Activated CD8-positive, alpha-beta T cell treated with anti-CD3 and anti-CD28 coated beads for 36 hours (primary cell): ENCODE measurements around the gene CSNK1D. TPM values are rescaled to one million over a fixed set of nuclear protein-coding genes. Genes with fewer than 3 reads are reported as not detected.

Source experiments
- ATAC-seq: fragments of 200-7000 bp; cut with Tn5 transposase; one replicate; pipeline ENCODE4 v1.10.0; 2021; ENCODE audit warnings: mild to moderate bottlenecking, moderate library complexity
- CTCF ChIA-PET: fragments of 350-600 bp; sonication (Branson Sonifier 250); formaldehyde crosslinking; loops from one replicate; lab custom pipeline; 2021; ENCODE audit warnings: antibody characterized with exemption; lab: Charles Lee
- POLR2A ChIA-PET: fragments of 350-600 bp; sonication (Branson Sonifier 250); formaldehyde crosslinking; loops from one replicate; lab custom pipeline; 2021; ENCODE audit warnings: antibody characterized with exemption; lab: Charles Lee
- DNase-seq: peaks from one replicate; pipeline ENCODE4 v3.0.0-alpha.2; 2020
- H3K27ac Mint-ChIP-seq: one replicate; pipeline ENCODE4 v1.8.0; 2021; ENCODE audit warnings: mild to moderate bottlenecking, mixed read lengths
- H3K27me3 Mint-ChIP-seq: one replicate; pipeline ENCODE4 v1.8.0; 2021; ENCODE audit warnings: mixed read lengths
- H3K36me3 Mint-ChIP-seq: one replicate; pipeline ENCODE4 v1.8.0; 2021; ENCODE audit warnings: low read depth, mixed read lengths
- H3K4me1 Mint-ChIP-seq: one replicate; pipeline ENCODE4 v1.8.0; 2021; ENCODE audit warnings: low read depth, mixed read lengths
- H3K4me3 Mint-ChIP-seq: one replicate; pipeline ENCODE4 v1.8.0; 2021; ENCODE audit warnings: mild to moderate bottlenecking, moderate library complexity, mixed read lengths
- H3K9me3 Mint-ChIP-seq: one replicate; pipeline ENCODE4 v1.8.0; 2021; ENCODE audit warnings: mixed read lengths
- CTCF ChIP-seq: fragments of 200-600 bp; IDR thresholded peaks from one replicate; pipeline ENCODE4 v1.8.0; 2022; ENCODE audit warnings: antibody characterized with exemption, mild to moderate bottlenecking
- intact Hi-C: fragments of 100-400 bp; cut with micrococcal nuclease; formaldehyde crosslinking; loops from one replicate; pipeline ENCODE4 v1.10.0; 2022
- total RNA-seq, 2 experiments: library from RNA; stranded (reverse); gene quantifications; one replicate each; pipeline ENCODE4 v1.2.3, GENCODE V29; 2021

Gene CSNK1D
- total RNA-seq, 2 experiments from 2014 or later: 90.6 to 97.0 TPM

- Mint-ChIP-seq H3K36me3 (peaks cover 6% of the 10 kb centered on the region), H3K27me3 (no peaks in the 10 kb centered on the region), H3K9me3 (no peaks in the 10 kb centered on the region), H3K4me3 (no peak overlapping the region), H3K27ac (no peak overlapping the region), H3K4me1 (peaks cover 3% of the 10 kb centered on the region)
- ATAC-seq: no peak
- ChIA-PET CTCF (interaction anchor here (1.0 to 1.6 kb wide), 2 partner anchors 19 kb away, joined by 4 to 5 read pairs; no protein-coding TSS in a partner anchor), POLR2A (interaction anchor here (1.3 kb wide), 2 partner anchors 9 to 13 kb away, joined by 3 to 5 read pairs; partner anchors contain the start of gene CCDC57)
- intact Hi-C loops: no loop called here
- no peak for DNase-seq
- TF ChIP-seq CTCF: no peak
These were observed 48.0 kb downstream of the CSNK1D start for GRCh38 chr17:82225368-82226029.

GRCh38 chr17:82224666-82225065 lies 48.8 kb downstream of the CSNK1D start:
- Mint-ChIP-seq H3K27ac (no peak overlapping the region), H3K27me3 (no peaks in the 10 kb centered on the region), H3K36me3 (no peaks in the 10 kb centered on the region), H3K4me1 (peaks cover 1% of the 10 kb centered on the region), H3K9me3 (no peaks in the 10 kb centered on the region), H3K4me3 (no peak overlapping the region)
- CTCF ChIA-PET: interaction anchor here (1.0 kb wide), 1 partner anchor 19 kb away, joined by 5 read pairs; no protein-coding TSS in a partner anchor
- intact Hi-C loops: no loop called here
- no peak for ATAC-seq
- no peak for DNase-seq
- TF ChIP-seq CTCF: no peak
- POLR2A ChIA-PET: no interaction called here

GRCh38 chr17:82223517-82223916 lies 50.0 kb downstream of the CSNK1D start:
- H3K4me3 Mint-ChIP-seq: no peak overlapping the region
- no peaks in the 10 kb centered on the region for H3K9me3 Mint-ChIP-seq
- no peaks in the 10 kb centered on the region for H3K27me3 Mint-ChIP-seq
- POLR2A ChIA-PET: interaction anchor here (0.7 kb wide), 1 partner anchor 187 kb away, joined by 3 read pairs; no protein-coding TSS in a partner anchor
- DNase-seq (no peak), ATAC-seq (no peak)
- peaks cover 1% of the 10 kb centered on the region for H3K4me1 Mint-ChIP-seq
- no peaks in the 10 kb centered on the region for H3K36me3 Mint-ChIP-seq
- CTCF ChIA-PET: no interaction called here
- H3K27ac Mint-ChIP-seq: no peak overlapping the region
- TF ChIP-seq CTCF: no peak
- intact Hi-C loops: no loop called here

- ATAC-seq (no peak), DNase-seq (no peak)
- Mint-ChIP-seq H3K4me3 (no peak overlapping the region), H3K27ac (no peak overlapping the region), H3K4me1 (peaks cover 1% of the 10 kb centered on the region), H3K27me3 (no peaks in the 10 kb centered on the region), H3K9me3 (no peaks in the 10 kb centered on the region), H3K36me3 (no peaks in the 10 kb centered on the region)
- TF ChIP-seq CTCF: no peak
- ChIA-PET CTCF (no interaction called here), POLR2A (interaction anchor here (0.7 kb wide), 1 partner anchor 188 kb away, joined by 3 read pairs; no protein-coding TSS in a partner anchor)
- intact Hi-C loops: no loop called here
These were observed 50.7 kb downstream of the CSNK1D start for GRCh38 chr17:82222816-82223215.

GRCh38 chr17:82221341-82221902 lies 52.1 kb downstream of the CSNK1D start:
- ChIA-PET POLR2A (no interaction called here), CTCF (no interaction called here)
- no peak overlapping the region for H3K4me3 Mint-ChIP-seq
- H3K9me3 Mint-ChIP-seq: no peaks in the 10 kb centered on the region
- DNase-seq (no peak), ATAC-seq (no peak)
- intact Hi-C loops: no loop called here
- no peak overlapping the region for H3K27ac Mint-ChIP-seq
- no peak for TF ChIP-seq CTCF
- H3K4me1 Mint-ChIP-seq: peaks cover 7% of the 10 kb centered on the region
- H3K27me3 Mint-ChIP-seq: no peaks in the 10 kb centered on the region
- no peaks in the 10 kb centered on the region for H3K36me3 Mint-ChIP-seq
